Right lobe of liver (tissue), 6 donors: ENCODE results near the gene IRGC. TPM values are rescaled to one million over a fixed set of nuclear protein-coding genes. Genes with fewer than 3 reads are reported as not detected.

Experiments used
- ATAC-seq, 4 donors: fragments of 200-7000 bp; cut with Tn5 transposase; one replicate each; pipeline ENCODE4 v1.9.1; 2020; ENCODE audit warnings: mild to moderate bottlenecking in 4 of 4, moderate library complexity in 4 of 4
- DNase-seq, 3 donors: peaks; one replicate each; pipeline ENCODE4 v3.0.0-alpha.2; 2020
- H3K27ac ChIP-seq, 3 donors: fragments of 200-600 bp; one replicate each; pipeline ENCODE4 v1.8.0; 2022
- H3K27me3 ChIP-seq, 2 donors: fragments of 200-600 bp; one replicate each; pipeline ENCODE4 v1.8.0; 2022
- H3K36me3 ChIP-seq, 4 donors: fragments of 200-600 bp; sonication (generic) in 1 of 4; one replicate each; pipeline versions ENCODE4 v1.5.1 to v1.8.0; 2017 to 2022; ENCODE audit warnings: control low read depth in 1 of 4
- H3K4me1 ChIP-seq, 4 donors: fragments of 200-600 bp; sonication (generic) in 1 of 4; one replicate each; pipeline versions ENCODE4 v1.5.1 to v1.8.0; 2017 to 2022; ENCODE audit warnings: control low read depth in 1 of 4
- H3K4me3 ChIP-seq, 3 donors: fragments of 200-600 bp; one replicate each; pipeline ENCODE4 v1.8.0; 2022
- H3K9me3 ChIP-seq, 4 donors: fragments of 200-600 bp; sonication (generic) in 1 of 4; one replicate each; pipeline versions ENCODE4 v1.5.1 to v1.8.0; 2017 to 2022; ENCODE audit warnings: control low read depth in 1 of 4
- POLR2A ChIP-seq: fragments of 450-650 bp; IDR thresholded peaks from one replicate; pipeline ENCODE4 v1.6.1; 2017; ENCODE audit warnings: antibody characterized with exemption, mild to moderate bottlenecking
- WGBS: methylation state at CpG from one replicate; pipeline ENCODE4 v1.1.6; 2018; ENCODE audit warnings: low coverage, low lambda C conversion rate; ENCODE audit not compliant: insufficient coverage; ENCODE audit errors: missing lambda C conversion rate; 5-methylcytosine and 5-hydroxymethylcytosine counted together
- intact Hi-C, 2 donors: fragments of 100-400 bp; cut with DNase I; formaldehyde crosslinking; loops; one replicate each; pipeline versions ENCODE4 v1.11.2 to v1.14.1; 2022
- total RNA-seq, 6 experiments: library from RNA; depleted of rRNA in 2 of 6; stranded (reverse); fragments of >200 nt in 2 of 6; fragmentation: NEBNext Ultra II Directional in 3 of 6; extraction: Animal tissue kit (Norgen Biotek cat#: 25700) in 3 of 6; gene quantifications; one replicate each; pipeline versions ENCODE4 v1.1.0 to v1.2.4, GENCODE V29; 2016 to 2023
- TF ChIP-seq, protein P1 (sequence below), 4 donors: fragments of 200-600 bp in 3 of 4; fragments of 450-650 bp in 1 of 4; IDR thresholded peaks; one replicate each; pipeline versions ENCODE4 v1.5.1 to v1.8.0; 2016 to 2022; ENCODE audit warnings: antibody characterized with exemption in 4 of 4, mild to moderate bottlenecking in 2 of 4
- donor health status: DM: no; HTN: yes; CAD: no.
- donor health status: DM: no; HTN: no; CAD: no.
- donor health status: DM: no; HTN: no; CAD: no.
- donor health status: DM: no; HTN: yes; CAD: no.
- donor health status: DM: no; HTN: yes; CAD: no.

Gene IRGC
- total RNA-seq, 6 experiments from 2014 or later = not detected

DNA sequence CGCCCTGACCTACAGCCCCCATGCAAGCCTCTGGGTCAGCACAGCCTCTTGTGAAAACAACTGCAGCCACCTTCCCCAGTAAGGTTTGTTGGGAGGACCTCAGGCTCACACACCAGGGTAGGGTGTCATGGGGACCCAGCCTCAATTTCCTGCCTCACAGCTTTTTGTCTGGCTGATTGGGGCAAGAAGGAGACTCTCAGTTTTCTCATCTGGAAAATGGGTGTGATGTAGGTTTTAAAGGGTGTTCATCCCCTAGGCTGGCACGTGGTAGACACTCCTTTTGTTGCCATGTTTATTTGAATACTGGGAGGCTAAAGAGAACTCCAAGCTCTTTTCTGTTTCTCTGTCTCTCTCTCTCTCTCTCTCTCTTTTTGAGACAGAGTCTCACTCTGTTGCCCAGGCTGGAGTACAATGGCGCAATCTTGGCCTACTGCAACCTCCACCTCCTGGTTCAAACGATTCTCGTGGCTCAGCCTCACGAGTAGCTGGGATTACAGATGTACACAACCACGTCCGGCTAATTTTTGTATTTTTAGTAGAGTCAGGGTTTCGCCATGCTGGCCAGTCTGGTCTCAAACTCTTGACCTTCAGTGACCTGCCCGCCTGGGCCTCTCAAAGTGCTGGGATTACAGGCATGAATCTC, 27.7 kb upstream of the IRGC start:
- H3K27ac ChIP-seq = no peak overlapping the region
- intact Hi-C loops = no loop called here
- peak in 1 of 4 donors; percentile 25 for ATAC-seq

DNA sequence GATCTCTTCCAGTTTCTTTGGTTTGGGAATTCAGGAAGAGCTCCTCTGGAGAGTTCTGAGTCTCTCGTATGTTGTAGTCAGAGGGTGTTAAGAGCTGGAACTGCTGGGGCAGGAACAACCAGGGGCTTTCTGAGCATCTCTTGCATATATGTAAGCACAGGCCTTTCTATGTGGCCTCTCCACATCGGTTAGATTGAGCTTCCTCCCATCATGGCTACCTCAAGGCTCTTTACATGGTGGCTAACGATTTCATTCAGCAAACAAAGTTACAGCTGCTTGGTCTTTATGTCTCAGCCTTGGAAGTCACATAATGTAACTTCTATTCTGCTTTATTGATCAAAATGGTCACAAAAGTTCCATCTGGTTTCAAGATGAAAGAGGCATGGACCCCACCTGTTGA, 25.4 kb upstream of the IRGC start:
- no peak overlapping the region for H3K4me3 ChIP-seq
- H3K27ac ChIP-seq = no peak overlapping the region
- TF ChIP-seq, protein P1, sequence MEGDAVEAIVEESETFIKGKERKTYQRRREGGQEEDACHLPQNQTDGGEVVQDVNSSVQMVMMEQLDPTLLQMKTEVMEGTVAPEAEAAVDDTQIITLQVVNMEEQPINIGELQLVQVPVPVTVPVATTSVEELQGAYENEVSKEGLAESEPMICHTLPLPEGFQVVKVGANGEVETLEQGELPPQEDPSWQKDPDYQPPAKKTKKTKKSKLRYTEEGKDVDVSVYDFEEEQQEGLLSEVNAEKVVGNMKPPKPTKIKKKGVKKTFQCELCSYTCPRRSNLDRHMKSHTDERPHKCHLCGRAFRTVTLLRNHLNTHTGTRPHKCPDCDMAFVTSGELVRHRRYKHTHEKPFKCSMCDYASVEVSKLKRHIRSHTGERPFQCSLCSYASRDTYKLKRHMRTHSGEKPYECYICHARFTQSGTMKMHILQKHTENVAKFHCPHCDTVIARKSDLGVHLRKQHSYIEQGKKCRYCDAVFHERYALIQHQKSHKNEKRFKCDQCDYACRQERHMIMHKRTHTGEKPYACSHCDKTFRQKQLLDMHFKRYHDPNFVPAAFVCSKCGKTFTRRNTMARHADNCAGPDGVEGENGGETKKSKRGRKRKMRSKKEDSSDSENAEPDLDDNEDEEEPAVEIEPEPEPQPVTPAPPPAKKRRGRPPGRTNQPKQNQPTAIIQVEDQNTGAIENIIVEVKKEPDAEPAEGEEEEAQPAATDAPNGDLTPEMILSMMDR (IDR thresholded peaks at IDR 0.05) = no peak
- no peak for TF ChIP-seq POLR2A
- WGBS = 38% methylated on average over 3 of the region's 3 CpGs
- intact Hi-C loops = no loop called here
- DNase-seq (no peak), ATAC-seq (no peak)
- no peaks in the 10 kb centered on the region for H3K27me3 ChIP-seq
- no peaks in the 10 kb centered on the region for H3K9me3 ChIP-seq
- H3K4me1 ChIP-seq = no peaks in the 10 kb centered on the region
- H3K36me3 ChIP-seq = no peaks in the 10 kb centered on the region

More for the DNA sequence above, 27.7 kb upstream of the IRGC start:
- DNase-seq = no peak
- Histone ChIP-seq H3K36me3 (no peaks in the 10 kb centered on the region), H3K27me3 (no peaks in the 10 kb centered on the region), H3K4me1 (no peaks in the 10 kb centered on the region), H3K9me3 (no peaks in the 10 kb centered on the region), H3K4me3 (no peak overlapping the region)
- WGBS = 38% methylated on average over 9 of the region's 10 CpGs
- TF ChIP-seq, protein P1 (IDR thresholded peaks at IDR 0.05) = no peak
- TF ChIP-seq POLR2A = no peak

DNA sequence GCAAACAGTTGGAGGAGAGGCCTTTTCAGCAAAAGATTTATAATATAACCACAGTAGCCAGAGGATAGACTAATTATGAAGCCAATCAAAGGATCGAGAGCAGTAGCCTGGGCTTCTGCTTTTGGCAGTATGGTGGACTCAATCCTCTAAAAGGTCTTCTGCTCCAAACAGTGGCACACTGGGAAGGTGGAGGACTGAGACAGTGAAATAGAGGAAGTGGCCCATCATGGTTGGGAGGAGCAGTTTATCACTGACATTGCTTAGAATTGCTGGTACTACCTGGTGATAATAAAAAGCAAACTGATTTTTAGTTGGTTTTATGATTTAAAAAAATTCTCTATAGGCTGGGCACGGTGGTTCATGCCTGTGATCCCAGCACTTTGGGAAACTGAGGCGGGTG, 25.0 kb upstream of the IRGC start:
- Histone ChIP-seq H3K9me3 (no peaks in the 10 kb centered on the region), H3K36me3 (no peaks in the 10 kb centered on the region), H3K4me3 (no peak overlapping the region), H3K27me3 (no peaks in the 10 kb centered on the region), H3K27ac (no peak overlapping the region), H3K4me1 (no peaks in the 10 kb centered on the region)
- DNase-seq (no peak), ATAC-seq (no peak)
- no peak for TF ChIP-seq POLR2A
- TF ChIP-seq, protein P1 (IDR thresholded peaks at IDR 0.05) = no peak
- 78% methylated on average over 3 of the region's 3 CpGs for WGBS
- intact Hi-C loops = no loop called here

DNA sequence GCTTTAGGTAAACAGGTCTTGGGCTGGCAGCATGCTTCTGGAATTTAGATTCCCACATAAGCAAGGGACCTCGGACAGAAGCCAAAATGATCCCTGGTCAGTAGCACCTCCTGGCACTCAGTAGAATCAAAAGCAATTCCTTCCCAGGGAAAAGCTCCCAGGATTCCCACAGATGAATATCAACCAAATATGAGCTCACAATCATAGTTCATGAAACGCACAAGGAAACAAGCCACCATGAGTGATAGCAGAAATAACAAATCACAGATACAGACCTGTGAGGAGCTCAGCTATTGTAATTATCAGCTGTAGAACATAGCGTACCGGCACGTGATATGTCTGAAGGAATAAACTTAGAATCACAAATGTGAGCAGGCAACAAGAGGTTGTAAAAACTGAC, 24.1 kb upstream of the IRGC start:
- no peak for ATAC-seq
- intact Hi-C loops = no loop called here
- 64% methylated on average over 5 of the region's 5 CpGs for WGBS
- TF ChIP-seq, protein P1 (IDR thresholded peaks at IDR 0.05) = no peak
- TF ChIP-seq POLR2A = no peak
- Histone ChIP-seq H3K9me3 (no peaks in the 10 kb centered on the region), H3K4me1 (no peaks in the 10 kb centered on the region), H3K36me3 (no peaks in the 10 kb centered on the region), H3K27me3 (no peaks in the 10 kb centered on the region), H3K27ac (no peak overlapping the region), H3K4me3 (no peak overlapping the region)
- no peak for DNase-seq

DNA sequence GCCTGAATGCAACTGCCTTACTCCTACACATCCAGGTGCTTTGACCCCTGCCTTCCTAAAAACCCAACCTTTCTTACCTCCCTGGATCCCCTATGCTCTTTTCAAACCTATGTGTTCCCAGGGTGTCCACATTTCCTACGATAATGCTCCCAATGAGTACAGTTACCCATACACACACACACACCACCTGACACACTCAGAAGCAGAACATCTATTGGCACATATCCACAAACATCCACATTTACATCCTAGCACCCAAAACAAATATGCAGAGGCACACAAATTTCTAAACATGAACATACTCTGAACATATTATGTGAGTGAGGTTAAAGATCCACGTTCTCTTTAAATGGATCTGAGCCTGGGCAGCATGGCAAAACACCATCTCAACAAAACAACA, 23.5 kb upstream of the IRGC start:
- Histone ChIP-seq H3K9me3 (no peaks in the 10 kb centered on the region), H3K4me1 (no peaks in the 10 kb centered on the region), H3K36me3 (no peaks in the 10 kb centered on the region), H3K4me3 (no peak overlapping the region), H3K27me3 (no peaks in the 10 kb centered on the region), H3K27ac (no peak overlapping the region)
- TF ChIP-seq POLR2A = no peak
- TF ChIP-seq, protein P1 (IDR thresholded peaks at IDR 0.05) = no peak
- intact Hi-C loops = no loop called here
- WGBS = 36% methylated on average over 2 of the region's 2 CpGs
- ATAC-seq (no peak), DNase-seq (no peak)
